ENCODE measurements around the gene NOS1AP. TPM values are rescaled to one million over a fixed set of nuclear protein-coding genes. Genes with fewer than 3 reads are reported as not detected.

Gene NOS1AP
- total RNA-seq, 1 experiment from 2014 or later = 14.7 TPM

DNA sequence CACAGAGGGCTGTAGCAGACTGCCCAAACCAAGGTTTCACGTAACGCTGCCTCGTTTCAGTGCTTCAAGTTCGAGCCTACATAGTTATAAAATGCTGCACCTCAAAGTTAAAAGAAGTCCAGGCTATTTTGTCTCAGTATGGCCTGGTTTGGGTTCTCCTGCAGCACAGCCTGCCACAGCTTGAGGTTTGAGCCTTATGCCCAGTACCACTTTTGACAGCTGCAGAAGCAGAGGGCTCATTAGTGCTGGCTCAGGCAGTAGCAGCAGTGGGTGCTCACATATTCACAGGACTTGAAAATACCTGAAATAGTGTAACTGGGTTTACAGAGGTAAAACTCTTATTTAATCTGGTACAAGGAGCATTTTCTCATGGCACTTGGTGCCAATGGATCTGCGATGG, 291.9 kb downstream of the NOS1AP start (continued):
- TF ChIP-seq, protein P1, sequence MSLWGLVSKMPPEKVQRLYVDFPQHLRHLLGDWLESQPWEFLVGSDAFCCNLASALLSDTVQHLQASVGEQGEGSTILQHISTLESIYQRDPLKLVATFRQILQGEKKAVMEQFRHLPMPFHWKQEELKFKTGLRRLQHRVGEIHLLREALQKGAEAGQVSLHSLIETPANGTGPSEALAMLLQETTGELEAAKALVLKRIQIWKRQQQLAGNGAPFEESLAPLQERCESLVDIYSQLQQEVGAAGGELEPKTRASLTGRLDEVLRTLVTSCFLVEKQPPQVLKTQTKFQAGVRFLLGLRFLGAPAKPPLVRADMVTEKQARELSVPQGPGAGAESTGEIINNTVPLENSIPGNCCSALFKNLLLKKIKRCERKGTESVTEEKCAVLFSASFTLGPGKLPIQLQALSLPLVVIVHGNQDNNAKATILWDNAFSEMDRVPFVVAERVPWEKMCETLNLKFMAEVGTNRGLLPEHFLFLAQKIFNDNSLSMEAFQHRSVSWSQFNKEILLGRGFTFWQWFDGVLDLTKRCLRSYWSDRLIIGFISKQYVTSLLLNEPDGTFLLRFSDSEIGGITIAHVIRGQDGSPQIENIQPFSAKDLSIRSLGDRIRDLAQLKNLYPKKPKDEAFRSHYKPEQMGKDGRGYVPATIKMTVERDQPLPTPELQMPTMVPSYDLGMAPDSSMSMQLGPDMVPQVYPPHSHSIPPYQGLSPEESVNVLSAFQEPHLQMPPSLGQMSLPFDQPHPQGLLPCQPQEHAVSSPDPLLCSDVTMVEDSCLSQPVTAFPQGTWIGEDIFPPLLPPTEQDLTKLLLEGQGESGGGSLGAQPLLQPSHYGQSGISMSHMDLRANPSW (CRISPR knock-in tag; conservative IDR thresholded peaks at IDR 0.05; ENCODE audit: low read depth) = no peak
- TF ChIP-seq EMX1 (CRISPR knock-in tag; IDR thresholded peaks at IDR 0.05) = no peak

DNA sequence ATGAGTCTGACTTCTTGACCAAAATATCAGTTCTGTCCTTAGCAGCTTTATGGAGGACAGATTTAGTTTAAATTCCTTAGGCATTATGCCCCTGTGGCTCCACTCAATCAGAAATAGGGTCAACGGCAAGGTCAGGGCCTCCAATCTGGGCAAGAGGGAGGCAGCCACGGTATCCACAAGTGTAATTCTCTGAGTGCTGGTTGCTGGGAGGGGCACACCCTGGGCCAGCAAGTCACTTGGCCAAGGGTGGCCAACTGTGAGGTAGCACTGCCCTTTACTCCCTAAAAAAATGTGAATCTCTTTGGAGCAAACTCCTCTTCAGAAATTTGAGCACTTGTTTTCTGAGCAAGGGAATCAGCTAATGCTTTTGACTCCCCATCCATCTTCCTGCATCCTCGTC, 294.3 kb downstream of the NOS1AP start:
- H3K9me3 Mint-ChIP-seq = no peaks in the 10 kb centered on the region
- ChIA-PET POLR2A (no interaction called here), CTCF (interaction anchor here (1.2 kb wide), 1 partner anchor 308 kb away, joined by 3 read pairs; no protein-coding TSS in a partner anchor)
- 0 out of 2 replicates have a peak overlapping the region, but pooled peaks have one; percentile 51 for H3K27ac Mint-ChIP-seq
- H3K27me3 Mint-ChIP-seq (ENCODE audit: low read depth) = no peaks in the 10 kb centered on the region
- DNase-seq (ENCODE audit: low spot score) (no peak), ATAC-seq (no peak)
- TF ChIP-seq, protein P2, sequence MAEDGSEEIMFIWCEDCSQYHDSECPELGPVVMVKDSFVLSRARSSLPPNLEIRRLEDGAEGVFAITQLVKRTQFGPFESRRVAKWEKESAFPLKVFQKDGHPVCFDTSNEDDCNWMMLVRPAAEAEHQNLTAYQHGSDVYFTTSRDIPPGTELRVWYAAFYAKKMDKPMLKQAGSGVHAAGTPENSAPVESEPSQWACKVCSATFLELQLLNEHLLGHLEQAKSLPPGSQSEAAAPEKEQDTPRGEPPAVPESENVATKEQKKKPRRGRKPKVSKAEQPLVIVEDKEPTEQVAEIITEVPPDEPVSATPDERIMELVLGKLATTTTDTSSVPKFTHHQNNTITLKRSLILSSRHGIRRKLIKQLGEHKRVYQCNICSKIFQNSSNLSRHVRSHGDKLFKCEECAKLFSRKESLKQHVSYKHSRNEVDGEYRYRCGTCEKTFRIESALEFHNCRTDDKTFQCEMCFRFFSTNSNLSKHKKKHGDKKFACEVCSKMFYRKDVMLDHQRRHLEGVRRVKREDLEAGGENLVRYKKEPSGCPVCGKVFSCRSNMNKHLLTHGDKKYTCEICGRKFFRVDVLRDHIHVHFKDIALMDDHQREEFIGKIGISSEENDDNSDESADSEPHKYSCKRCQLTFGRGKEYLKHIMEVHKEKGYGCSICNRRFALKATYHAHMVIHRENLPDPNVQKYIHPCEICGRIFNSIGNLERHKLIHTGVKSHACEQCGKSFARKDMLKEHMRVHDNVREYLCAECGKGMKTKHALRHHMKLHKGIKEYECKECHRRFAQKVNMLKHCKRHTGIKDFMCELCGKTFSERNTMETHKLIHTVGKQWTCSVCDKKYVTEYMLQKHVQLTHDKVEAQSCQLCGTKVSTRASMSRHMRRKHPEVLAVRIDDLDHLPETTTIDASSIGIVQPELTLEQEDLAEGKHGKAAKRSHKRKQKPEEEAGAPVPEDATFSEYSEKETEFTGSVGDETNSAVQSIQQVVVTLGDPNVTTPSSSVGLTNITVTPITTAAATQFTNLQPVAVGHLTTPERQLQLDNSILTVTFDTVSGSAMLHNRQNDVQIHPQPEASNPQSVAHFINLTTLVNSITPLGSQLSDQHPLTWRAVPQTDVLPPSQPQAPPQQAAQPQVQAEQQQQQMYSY (CRISPR knock-in tag; IDR thresholded peaks at IDR 0.05) = no peak
- H3K4me3 Mint-ChIP-seq = no peak overlapping the region
- peaks cover 2% of the 10 kb centered on the region; the same call in 1 of the 2 replicates for H3K36me3 Mint-ChIP-seq
- H3K4me1 Mint-ChIP-seq = no peaks in the 10 kb centered on the region

DNA sequence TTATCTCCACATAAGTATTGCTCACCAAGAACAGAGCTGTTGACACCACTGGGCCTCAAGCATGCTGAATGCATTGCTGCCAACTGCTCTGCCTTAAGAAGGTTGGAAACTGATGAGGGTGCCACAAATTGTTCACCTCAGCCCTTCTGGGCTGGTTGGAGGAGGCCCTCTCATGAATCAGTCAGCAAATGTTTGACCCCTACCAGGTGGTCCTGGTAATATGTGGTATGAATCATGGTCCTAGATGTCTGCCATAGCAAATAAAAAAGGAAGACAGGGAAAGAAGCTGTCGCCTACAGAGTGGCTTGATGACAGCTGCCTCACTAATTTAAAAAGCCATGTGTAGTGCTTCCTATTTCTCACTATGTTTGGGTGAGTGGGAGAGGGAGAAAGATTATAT, 295.0 kb downstream of the NOS1AP start:
- no peak for ATAC-seq
- POLR2A ChIA-PET = no interaction called here
- Mint-ChIP-seq H3K4me3 (no peak overlapping the region), H3K9me3 (no peaks in the 10 kb centered on the region), H3K27ac (no peak overlapping the region), H3K36me3 (peaks cover 2% of the 10 kb centered on the region; the same call in 1 of the 2 replicates), H3K27me3 (ENCODE audit: low read depth) (no peaks in the 10 kb centered on the region), H3K4me1 (no peaks in the 10 kb centered on the region)
- no peak for DNase-seq (ENCODE audit: low spot score)
- TF ChIP-seq, protein P3, sequence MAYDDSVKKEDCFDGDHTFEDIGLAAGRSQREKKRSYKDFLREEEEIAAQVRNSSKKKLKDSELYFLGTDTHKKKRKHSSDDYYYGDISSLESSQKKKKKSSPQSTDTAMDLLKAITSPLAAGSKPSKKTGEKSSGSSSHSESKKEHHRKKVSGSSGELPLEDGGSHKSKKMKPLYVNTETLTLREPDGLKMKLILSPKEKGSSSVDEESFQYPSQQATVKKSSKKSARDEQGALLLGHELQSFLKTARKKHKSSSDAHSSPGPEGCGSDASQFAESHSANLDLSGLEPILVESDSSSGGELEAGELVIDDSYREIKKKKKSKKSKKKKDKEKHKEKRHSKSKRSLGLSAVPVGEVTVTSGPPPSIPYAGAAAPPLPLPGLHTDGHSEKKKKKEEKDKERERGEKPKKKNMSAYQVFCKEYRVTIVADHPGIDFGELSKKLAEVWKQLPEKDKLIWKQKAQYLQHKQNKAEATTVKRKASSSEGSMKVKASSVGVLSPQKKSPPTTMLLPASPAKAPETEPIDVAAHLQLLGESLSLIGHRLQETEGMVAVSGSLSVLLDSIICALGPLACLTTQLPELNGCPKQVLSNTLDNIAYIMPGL (CRISPR knock-in tag; IDR thresholded peaks at IDR 0.05) = no peak
- CTCF ChIA-PET = no interaction called here

DNA sequence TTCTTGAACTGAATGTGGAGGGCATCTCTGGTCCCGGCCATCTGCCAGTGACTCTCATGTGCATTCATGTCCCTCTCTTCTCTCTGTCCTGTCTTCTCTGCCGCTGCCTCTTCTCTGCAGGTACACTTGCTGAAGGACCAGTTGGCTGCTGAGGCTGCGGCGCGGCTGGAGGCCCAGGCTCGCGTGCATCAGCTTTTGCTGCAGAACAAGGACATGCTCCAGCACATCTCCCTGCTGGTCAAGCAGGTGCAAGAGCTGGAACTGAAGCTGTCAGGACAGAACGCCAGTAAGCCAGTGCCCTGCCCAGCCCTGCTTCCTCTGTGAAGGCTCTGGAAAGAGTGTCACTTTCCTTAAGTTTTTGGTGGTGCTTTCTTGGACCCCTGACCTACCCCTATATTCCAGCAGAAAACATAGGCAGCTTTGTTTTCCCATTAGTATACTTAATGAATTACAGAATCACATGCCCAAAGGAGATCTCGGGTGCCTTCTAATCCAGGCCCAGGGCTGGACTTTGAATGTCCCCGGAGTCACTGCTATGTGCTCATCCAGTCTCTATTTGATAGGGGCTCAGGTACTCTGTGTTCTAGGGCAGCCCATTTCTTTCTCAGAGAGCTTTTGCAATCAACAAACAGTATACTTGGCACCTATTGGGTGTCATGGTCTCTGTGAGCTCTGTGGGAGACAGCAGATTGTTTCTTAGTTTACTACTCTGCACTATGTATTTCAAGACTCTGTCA, 296.0 kb downstream of the NOS1AP start:
- Mint-ChIP-seq H3K4me3 (no peak overlapping the region), H3K27me3 (ENCODE audit: low read depth) (no peaks in the 10 kb centered on the region), H3K4me1 (no peaks in the 10 kb centered on the region), H3K36me3 (peaks cover 2% of the 10 kb centered on the region; the same call in 1 of the 2 replicates), H3K9me3 (no peaks in the 10 kb centered on the region), H3K27ac (no peak overlapping the region; the same call in 1 of the 2 replicates)
- ATAC-seq = no peak
- no peak for DNase-seq (ENCODE audit: low spot score)
- no peak for TF ChIP-seq ZNF121 (CRISPR knock-in tag; IDR thresholded peaks at IDR 0.05)
- TF ChIP-seq, protein P4, sequence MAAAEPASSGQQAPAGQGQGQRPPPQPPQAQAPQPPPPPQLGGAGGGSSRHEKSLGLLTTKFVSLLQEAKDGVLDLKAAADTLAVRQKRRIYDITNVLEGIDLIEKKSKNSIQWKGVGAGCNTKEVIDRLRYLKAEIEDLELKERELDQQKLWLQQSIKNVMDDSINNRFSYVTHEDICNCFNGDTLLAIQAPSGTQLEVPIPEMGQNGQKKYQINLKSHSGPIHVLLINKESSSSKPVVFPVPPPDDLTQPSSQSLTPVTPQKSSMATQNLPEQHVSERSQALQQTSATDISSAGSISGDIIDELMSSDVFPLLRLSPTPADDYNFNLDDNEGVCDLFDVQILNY (CRISPR knock-in tag; IDR thresholded peaks at IDR 0.05) = no peak
- TF ChIP-seq, protein P5, sequence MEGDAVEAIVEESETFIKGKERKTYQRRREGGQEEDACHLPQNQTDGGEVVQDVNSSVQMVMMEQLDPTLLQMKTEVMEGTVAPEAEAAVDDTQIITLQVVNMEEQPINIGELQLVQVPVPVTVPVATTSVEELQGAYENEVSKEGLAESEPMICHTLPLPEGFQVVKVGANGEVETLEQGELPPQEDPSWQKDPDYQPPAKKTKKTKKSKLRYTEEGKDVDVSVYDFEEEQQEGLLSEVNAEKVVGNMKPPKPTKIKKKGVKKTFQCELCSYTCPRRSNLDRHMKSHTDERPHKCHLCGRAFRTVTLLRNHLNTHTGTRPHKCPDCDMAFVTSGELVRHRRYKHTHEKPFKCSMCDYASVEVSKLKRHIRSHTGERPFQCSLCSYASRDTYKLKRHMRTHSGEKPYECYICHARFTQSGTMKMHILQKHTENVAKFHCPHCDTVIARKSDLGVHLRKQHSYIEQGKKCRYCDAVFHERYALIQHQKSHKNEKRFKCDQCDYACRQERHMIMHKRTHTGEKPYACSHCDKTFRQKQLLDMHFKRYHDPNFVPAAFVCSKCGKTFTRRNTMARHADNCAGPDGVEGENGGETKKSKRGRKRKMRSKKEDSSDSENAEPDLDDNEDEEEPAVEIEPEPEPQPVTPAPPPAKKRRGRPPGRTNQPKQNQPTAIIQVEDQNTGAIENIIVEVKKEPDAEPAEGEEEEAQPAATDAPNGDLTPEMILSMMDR (IDR thresholded peaks at IDR 0.05) = no peak
- TF ChIP-seq GTF2I (CRISPR knock-in tag; conservative IDR thresholded peaks at IDR 0.05) = no peak
- TF ChIP-seq OVOL2 (CRISPR knock-in tag; IDR thresholded peaks at IDR 0.05; ENCODE audit: borderline replicate concordance) = no peak
- no peak for TF ChIP-seq GRHL2 (CRISPR knock-in tag; IDR thresholded peaks at IDR 0.05; ENCODE audit: insufficient replicate concordance, severe bottlenecking)
- TF ChIP-seq, protein P6, sequence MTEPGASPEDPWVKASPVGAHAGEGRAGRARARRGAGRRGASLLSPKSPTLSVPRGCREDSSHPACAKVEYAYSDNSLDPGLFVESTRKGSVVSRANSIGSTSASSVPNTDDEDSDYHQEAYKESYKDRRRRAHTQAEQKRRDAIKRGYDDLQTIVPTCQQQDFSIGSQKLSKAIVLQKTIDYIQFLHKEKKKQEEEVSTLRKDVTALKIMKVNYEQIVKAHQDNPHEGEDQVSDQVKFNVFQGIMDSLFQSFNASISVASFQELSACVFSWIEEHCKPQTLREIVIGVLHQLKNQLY (CRISPR knock-in tag; IDR thresholded peaks at IDR 0.05) = no peak
- TF ChIP-seq GABPB1 (CRISPR knock-in tag; IDR thresholded peaks at IDR 0.05) = no peak
- TF ChIP-seq FOXK1 (CRISPR knock-in tag; IDR thresholded peaks at IDR 0.05) = no peak
- CTCF ChIA-PET = interaction anchor here (0.8 to 4.1 kb wide), 3 partner anchors 8 to 309 kb away, joined by 3 to 27 read pairs (median 4); no protein-coding TSS in a partner anchor
- POLR2A ChIA-PET = no interaction called here

Data from WTC11 (cell line).